Tibial nerve (tissue), 3 donors: ENCODE measurements around the gene SDK1.

ENCODE experiments used
- CTCF ChIP-seq, 5 experiments: fragments of 200-600 bp in 3 of 5; fragments of 450-650 bp in 2 of 5; sonication (generic) in 3 of 5; IDR thresholded peaks; one replicate each; pipeline ENCODE4 v1.5.1; 2016 to 2019; ENCODE audit warnings: antibody characterized with exemption in 5 of 5, mild to moderate bottlenecking in 3 of 5, moderate library complexity in 2 of 5
- POLR2A ChIP-seq, 2 donors: fragments of 450-650 bp; IDR thresholded peaks; one replicate each; pipeline ENCODE4 v1.6.1; 2017; ENCODE audit warnings: antibody characterized with exemption in 2 of 2, mild to moderate bottlenecking in 2 of 2, moderate library complexity in 2 of 2

GRCh38 chr7:3574386-3574785 lies 273.3 kb downstream of the SDK1 start:
- TF ChIP-seq CTCF (IDR thresholded peaks at IDR 0.05) (no peak), POLR2A (IDR thresholded peaks at IDR 0.05) (no peak)
